H9 (cell line): ENCODE results near the gene CACNA1I. TPM values are rescaled to one million over a fixed set of nuclear protein-coding genes. Genes with fewer than 3 reads are reported as not detected.

ENCODE experiments used
- DNase-seq: peaks from one replicate; pipeline ENCODE4 v3.0.0-alpha.2; 2017
- H2AFZ ChIP-seq: one replicate; pipeline ENCODE4 v1.6.1; 2013; ENCODE audit warnings: mild to moderate bottlenecking, low read length, control low read depth, moderate library complexity
- H2AK5ac ChIP-seq: 2 replicates; pipeline ENCODE4 v1.6.1; 2013; ENCODE audit warnings: low read length, control low read depth, mixed read lengths; ENCODE audit not compliant: insufficient read length
- H2BK120ac ChIP-seq: one replicate; pipeline ENCODE4 v1.6.1; 2013; ENCODE audit warnings: low read depth, mild to moderate bottlenecking, low read length, control low read depth, inconsistent platforms; ENCODE audit not compliant: poor library complexity, severe bottlenecking
- H2BK12ac ChIP-seq: 2 replicates; pipeline ENCODE4 v1.6.1; 2013; ENCODE audit warnings: low read length, control low read depth, mixed read lengths, low read depth; ENCODE audit not compliant: insufficient read length
- H2BK15ac ChIP-seq: 2 replicates; pipeline ENCODE4 v1.6.1; 2013; ENCODE audit warnings: low read depth, low read length, control low read depth
- H2BK20ac ChIP-seq: one replicate; pipeline ENCODE4 v1.6.1; 2013; ENCODE audit warnings: low read depth, mild to moderate bottlenecking, low read length, control low read depth, inconsistent platforms; ENCODE audit not compliant: poor library complexity, severe bottlenecking
- H2BK5ac ChIP-seq: 2 replicates; pipeline ENCODE4 v1.6.1; 2013; ENCODE audit warnings: low read length, control low read depth, mixed read lengths; ENCODE audit not compliant: insufficient read length
- H3K14ac ChIP-seq: 2 replicates; pipeline ENCODE4 v1.6.1; 2013; ENCODE audit warnings: low read length, control low read depth; ENCODE audit not compliant: insufficient read depth
- H3K18ac ChIP-seq: 2 replicates; pipeline ENCODE4 v1.6.1; 2013; ENCODE audit warnings: low read depth, mild to moderate bottlenecking, mixed read lengths, low read length, control low read depth; ENCODE audit not compliant: insufficient read length
- H3K23ac ChIP-seq: 2 replicates; pipeline ENCODE4 v1.6.1; 2013; ENCODE audit warnings: low read length, control low read depth, mixed read lengths, low read depth; ENCODE audit not compliant: insufficient read length
- H3K23me2 ChIP-seq: 2 replicates; pipeline ENCODE4 v1.6.1; 2013; ENCODE audit warnings: low read depth, mild to moderate bottlenecking, mixed read lengths, low read length, control low read depth; ENCODE audit not compliant: insufficient read length, poor library complexity, severe bottlenecking
- H3K27ac ChIP-seq: 2 replicates; pipeline ENCODE4 v1.5.1; 2013; ENCODE audit warnings: low read length, control low read depth, mixed read lengths, low read depth; ENCODE audit not compliant: insufficient read length
- H3K27me3 ChIP-seq: 2 replicates; pipeline ENCODE4 v1.6.1; 2013; ENCODE audit warnings: low read length, control low read depth, inconsistent platforms; ENCODE audit not compliant: insufficient read depth
- H3K4ac ChIP-seq: 2 replicates; pipeline ENCODE4 v1.6.1; 2013; ENCODE audit warnings: low read depth, mild to moderate bottlenecking, control low read depth, inconsistent platforms, low read length, moderate library complexity
- H3K4me1 ChIP-seq: 2 replicates; pipeline ENCODE4 v1.6.1; 2013; ENCODE audit warnings: low read length, control low read depth, inconsistent platforms; ENCODE audit not compliant: insufficient read depth
- H3K4me2 ChIP-seq: 2 replicates; pipeline ENCODE4 v1.6.1; 2013; ENCODE audit warnings: low read length, control low read depth, mixed read lengths; ENCODE audit not compliant: insufficient read length, insufficient read depth
- H3K56ac ChIP-seq: 2 replicates; pipeline ENCODE4 v1.6.1; 2013; ENCODE audit warnings: low read depth, mild to moderate bottlenecking, mixed read lengths, low read length, control low read depth; ENCODE audit not compliant: insufficient read length
- H3K79me1 ChIP-seq: 2 replicates; pipeline ENCODE4 v1.6.1; 2013; ENCODE audit warnings: low read depth, mild to moderate bottlenecking, moderate library complexity, low read length, control low read depth, inconsistent platforms; ENCODE audit not compliant: insufficient read depth, poor library complexity, severe bottlenecking
- H3K79me2 ChIP-seq: 2 replicates; pipeline ENCODE4 v1.6.1; 2013; ENCODE audit warnings: low read length, control low read depth, inconsistent platforms; ENCODE audit not compliant: insufficient read depth
- H3K9ac ChIP-seq: 2 replicates; pipeline ENCODE4 v1.6.1; 2013; ENCODE audit warnings: low read length, control low read depth, mixed read lengths; ENCODE audit not compliant: insufficient read length; ENCODE audit errors: extremely low read depth
- H3K9me3 ChIP-seq: one replicate; pipeline ENCODE4 v1.6.1; 2013; ENCODE audit warnings: low read depth, low read length, inconsistent platforms; ENCODE audit not compliant: control insufficient read depth
- H3T11ph ChIP-seq: one replicate; pipeline ENCODE4 v1.6.1; 2013; ENCODE audit warnings: mild to moderate bottlenecking, low read length, control low read depth, inconsistent platforms
- H4K20me1 ChIP-seq: one replicate; pipeline ENCODE4 v1.6.1; 2013; ENCODE audit not compliant: control insufficient read depth, insufficient read length, insufficient read depth
- H4K5ac ChIP-seq: 2 replicates; pipeline ENCODE4 v1.6.1; 2013; ENCODE audit warnings: low read depth, mild to moderate bottlenecking, mixed read lengths, low read length, control low read depth; ENCODE audit not compliant: insufficient read length
- H4K8ac ChIP-seq: replicated peaks from 2 replicates; pipeline ENCODE4 v1.6.1; 2013; ENCODE audit warnings: low read length, control low read depth, mixed read lengths, low read depth; ENCODE audit not compliant: insufficient read length
- H4K91ac ChIP-seq: 2 replicates; pipeline ENCODE4 v1.6.1; 2013; ENCODE audit warnings: low read depth, mild to moderate bottlenecking, moderate library complexity, mixed read lengths, low read length, control low read depth; ENCODE audit not compliant: insufficient read length
- H3K27ac Mint-ChIP-seq, 3 experiments: 2 replicates in 2 of 3; 3 replicates in 1 of 3; pipeline ENCODE4 v1.8.0; 2020 to 2021; ENCODE audit warnings: mixed read lengths in 3 of 3, mild to moderate bottlenecking in 1 of 3, moderate library complexity in 1 of 3
- H3K27me3 Mint-ChIP-seq: 2 replicates; pipeline ENCODE4 v1.8.0; 2021; ENCODE audit warnings: low read depth, mild to moderate bottlenecking, moderate library complexity, mixed read lengths
- H3K36me3 Mint-ChIP-seq, 3 experiments: 2 replicates in 2 of 3; 3 replicates in 1 of 3; pipeline ENCODE4 v1.8.0; 2020 to 2021; ENCODE audit warnings: low read depth in 3 of 3, mixed read lengths in 3 of 3; ENCODE audit not compliant: insufficient read depth in 1 of 3
- H3K4me1 Mint-ChIP-seq, 2 experiments: 2 replicates each; pipeline ENCODE4 v1.8.0; 2020; ENCODE audit warnings: mixed read lengths in 2 of 2
- H3K4me3 Mint-ChIP-seq, 2 experiments: 2 replicates in 1 of 2; 3 replicates in 1 of 2; pipeline ENCODE4 v1.8.0; 2020 to 2021; ENCODE audit warnings: mild to moderate bottlenecking in 2 of 2, mixed read lengths in 2 of 2, moderate library complexity in 1 of 2
- H3K9me3 Mint-ChIP-seq, 2 experiments: 2 replicates in 1 of 2; 3 replicates in 1 of 2; pipeline ENCODE4 v1.8.0; 2020; ENCODE audit warnings: mild to moderate bottlenecking in 2 of 2, mixed read lengths in 2 of 2, moderate library complexity in 1 of 2
- WGBS: extraction: QIAGEN DNeasy Blood & Tissue Kit; methylation state at CpG from one replicate; pipeline ENCODE4 v1.1.7; 2013; ENCODE audit warnings: missing lambda C conversion rate, low lambda C conversion rate, mixed read lengths; ENCODE audit not compliant: insufficient read length; ENCODE audit errors: extremely low coverage; 5-methylcytosine and 5-hydroxymethylcytosine counted together
- total RNA-seq: library from RNA; stranded (reverse); gene quantifications from 2 replicates; pipeline ENCODE4 v1.2.1, GENCODE V29; 2021
- TF ChIP-seq, protein P1 (sequence below): fragments of 200-600 bp; sonication (generic); conservative IDR thresholded peaks from 3 replicates; pipeline ENCODE4 v1.8.0; 2021; ENCODE audit warnings: antibody characterized with exemption, mild to moderate bottlenecking

The CACNA1I gene
- total RNA-seq, 1 experiment from 2014 or later = 0.50 TPM

DNA sequence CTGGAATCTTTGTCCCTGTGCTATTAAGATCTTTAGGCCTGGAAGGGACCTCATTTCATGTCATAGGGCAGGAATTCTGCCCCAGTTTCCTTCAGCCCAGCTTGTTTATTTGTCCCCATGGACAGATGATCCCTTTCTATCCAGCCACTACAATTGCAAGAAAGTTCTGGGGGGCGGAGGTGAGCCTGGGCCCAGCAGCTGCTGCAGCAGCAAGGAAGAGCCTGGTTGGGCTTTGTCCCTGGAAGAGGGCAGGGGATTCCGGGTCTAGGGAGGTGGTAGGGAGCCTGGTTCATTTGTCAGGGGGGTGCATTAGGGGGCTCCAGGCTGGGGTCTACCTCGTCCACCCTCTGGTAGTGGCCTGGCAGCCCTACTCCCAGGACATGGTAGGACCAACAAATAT, 16.4 kb upstream of the CACNA1I start:
- Histone ChIP-seq H4K20me1 (no peaks in the 10 kb centered on the region), H2BK12ac (no peak overlapping the region), H3K4ac (no peak overlapping the region), H3K56ac (no peak overlapping the region), H2BK15ac (no peak overlapping the region), H3T11ph (no peak overlapping the region), H3K79me2 (no peaks in the 10 kb centered on the region), H3K4me2 (no peak overlapping the region), H2BK5ac (no peak overlapping the region), H2AK5ac (no peak overlapping the region), H3K14ac (no peak overlapping the region), H3K18ac (no peak overlapping the region), H4K5ac (no peak overlapping the region), H3K23ac (no peak overlapping the region), H3K79me1 (no peaks in the 10 kb centered on the region), H3K27me3 (peaks cover 33% of the 10 kb centered on the region), H3K27ac (no peak overlapping the region), H3K4me1 (no peaks in the 10 kb centered on the region), H3K9me3 (no peaks in the 10 kb centered on the region), H3K9ac (no peak overlapping the region), H3K23me2 (peaks cover 4% of the 10 kb centered on the region), H2BK120ac (no peak overlapping the region), H4K8ac (no peak overlapping the region), H2BK20ac (no peak overlapping the region), H2AFZ (no peak overlapping the region), H4K91ac (no peak overlapping the region)
- H3K4me1 Mint-ChIP-seq = peaks cover 5 to 10% of the 10 kb centered on the region in 2 experiments
- no peak overlapping the region for H3K4me3 Mint-ChIP-seq
- WGBS = no CpG with 5 or more reads among the region's 3 CpGs
- peaks cover 83% of the 10 kb centered on the region for H3K27me3 Mint-ChIP-seq
- H3K9me3 Mint-ChIP-seq = no peaks in the 10 kb centered on the region
- no peak overlapping the region for H3K27ac Mint-ChIP-seq
- H3K36me3 Mint-ChIP-seq = no peaks in the 10 kb centered on the region; a peak in 1 of 7 replicates
- DNase-seq = no peak
- TF ChIP-seq, protein P1, sequence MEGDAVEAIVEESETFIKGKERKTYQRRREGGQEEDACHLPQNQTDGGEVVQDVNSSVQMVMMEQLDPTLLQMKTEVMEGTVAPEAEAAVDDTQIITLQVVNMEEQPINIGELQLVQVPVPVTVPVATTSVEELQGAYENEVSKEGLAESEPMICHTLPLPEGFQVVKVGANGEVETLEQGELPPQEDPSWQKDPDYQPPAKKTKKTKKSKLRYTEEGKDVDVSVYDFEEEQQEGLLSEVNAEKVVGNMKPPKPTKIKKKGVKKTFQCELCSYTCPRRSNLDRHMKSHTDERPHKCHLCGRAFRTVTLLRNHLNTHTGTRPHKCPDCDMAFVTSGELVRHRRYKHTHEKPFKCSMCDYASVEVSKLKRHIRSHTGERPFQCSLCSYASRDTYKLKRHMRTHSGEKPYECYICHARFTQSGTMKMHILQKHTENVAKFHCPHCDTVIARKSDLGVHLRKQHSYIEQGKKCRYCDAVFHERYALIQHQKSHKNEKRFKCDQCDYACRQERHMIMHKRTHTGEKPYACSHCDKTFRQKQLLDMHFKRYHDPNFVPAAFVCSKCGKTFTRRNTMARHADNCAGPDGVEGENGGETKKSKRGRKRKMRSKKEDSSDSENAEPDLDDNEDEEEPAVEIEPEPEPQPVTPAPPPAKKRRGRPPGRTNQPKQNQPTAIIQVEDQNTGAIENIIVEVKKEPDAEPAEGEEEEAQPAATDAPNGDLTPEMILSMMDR = no peak
